ENCODE measurements around the gene CLCA1. TPM values are rescaled to one million over a fixed set of nuclear protein-coding genes. Genes with fewer than 3 reads are reported as not detected.

The CLCA1 gene
- polyA plus RNA-seq, 2 of the 4 experiments (the other 2 are of a cell fraction), result not detected

DNA sequence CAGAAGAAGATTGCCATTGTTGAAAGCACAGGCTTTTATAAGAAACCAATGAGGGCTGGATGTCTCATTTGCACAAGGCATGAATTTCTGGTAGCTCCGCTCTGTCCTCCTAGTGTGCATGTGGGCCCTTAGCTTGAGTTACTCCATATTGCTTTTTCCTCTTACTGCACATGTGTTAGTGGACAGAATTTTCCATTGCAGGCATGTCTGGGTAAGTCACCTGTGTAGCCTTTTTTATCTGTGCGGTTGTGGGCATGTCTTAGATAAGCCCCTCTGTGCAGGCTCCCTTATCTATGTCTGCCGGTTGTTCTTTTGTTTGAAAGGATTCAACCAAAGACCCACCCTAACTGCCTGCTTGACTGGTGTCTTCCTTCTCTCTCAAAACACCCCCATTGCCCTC, 7.2 kb upstream of the CLCA1 start:
- Histone ChIP-seq H3K4me1 (no peaks in the 10 kb centered on the region), H3K27ac (no peak overlapping the region), H3K9me3 (no peaks in the 10 kb centered on the region), H3K4me3 (no peak overlapping the region), H3K4me2 (no peak overlapping the region)
- FAIRE-seq (no peak), DNase-seq (ENCODE audit: low read depth in 1 of 2, low spot score in 1 of 2) (no peak), ATAC-seq (no peak)
- WGBS (ENCODE audit: missing lambda C conversion rate), result 72% methylated on average over 3 of the region's 3 CpGs
- TF ChIP-seq FOSB (CRISPR knock-in tag; IDR thresholded peaks at IDR 0.05) (no peak), RNF2 (IDR thresholded peaks at IDR 0.05; ENCODE audit: borderline replicate concordance, low read depth) (no peak), NFE2L2 (conservative IDR thresholded peaks at IDR 0.05; ENCODE audit: low read length) (no peak), ZNF302 (CRISPR knock-in tag; IDR thresholded peaks at IDR 0.05) (no peak), EHMT2 (IDR thresholded peaks at IDR 0.05; ENCODE audit: low read depth) (no peak), TP53 (CRISPR knock-in tag; IDR thresholded peaks at IDR 0.05) (no peak), EHF (CRISPR knock-in tag; IDR thresholded peaks at IDR 0.05) (no peak)
- TF ChIP-seq, protein P1, sequence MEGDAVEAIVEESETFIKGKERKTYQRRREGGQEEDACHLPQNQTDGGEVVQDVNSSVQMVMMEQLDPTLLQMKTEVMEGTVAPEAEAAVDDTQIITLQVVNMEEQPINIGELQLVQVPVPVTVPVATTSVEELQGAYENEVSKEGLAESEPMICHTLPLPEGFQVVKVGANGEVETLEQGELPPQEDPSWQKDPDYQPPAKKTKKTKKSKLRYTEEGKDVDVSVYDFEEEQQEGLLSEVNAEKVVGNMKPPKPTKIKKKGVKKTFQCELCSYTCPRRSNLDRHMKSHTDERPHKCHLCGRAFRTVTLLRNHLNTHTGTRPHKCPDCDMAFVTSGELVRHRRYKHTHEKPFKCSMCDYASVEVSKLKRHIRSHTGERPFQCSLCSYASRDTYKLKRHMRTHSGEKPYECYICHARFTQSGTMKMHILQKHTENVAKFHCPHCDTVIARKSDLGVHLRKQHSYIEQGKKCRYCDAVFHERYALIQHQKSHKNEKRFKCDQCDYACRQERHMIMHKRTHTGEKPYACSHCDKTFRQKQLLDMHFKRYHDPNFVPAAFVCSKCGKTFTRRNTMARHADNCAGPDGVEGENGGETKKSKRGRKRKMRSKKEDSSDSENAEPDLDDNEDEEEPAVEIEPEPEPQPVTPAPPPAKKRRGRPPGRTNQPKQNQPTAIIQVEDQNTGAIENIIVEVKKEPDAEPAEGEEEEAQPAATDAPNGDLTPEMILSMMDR (IDR thresholded peaks at IDR 0.05), result no peak
- ChIA-PET CTCF (interaction anchor here (1.7 kb wide), 1 partner anchor 12 kb away, joined by 8 read pairs; no protein-coding TSS in a partner anchor), POLR2A (no interaction called here)

DNA sequence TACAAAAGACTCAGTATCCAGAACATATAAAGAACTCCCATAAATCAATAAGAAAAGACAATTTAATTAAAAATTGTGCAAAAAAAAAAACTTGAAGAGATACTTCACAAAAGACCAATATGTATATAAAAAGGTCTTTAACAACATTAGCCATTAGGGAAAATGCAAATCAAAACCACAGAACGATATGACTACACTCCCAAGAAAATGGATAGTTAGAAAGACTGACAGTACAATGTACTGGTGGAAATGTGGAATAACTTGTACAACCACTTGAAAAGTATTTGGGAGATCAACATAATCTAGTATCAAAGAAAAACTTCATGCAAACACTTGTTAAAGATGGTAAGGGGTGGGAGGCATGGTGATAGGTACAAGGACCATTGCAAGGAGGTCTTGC, 3.9 kb upstream of the CLCA1 start:
- ChIA-PET POLR2A (no interaction called here), CTCF (no interaction called here)
- FAIRE-seq (no peak), DNase-seq (ENCODE audit: low read depth in 1 of 2, low spot score in 1 of 2) (no peak), ATAC-seq (no peak)
- TF ChIP-seq KDM5A (IDR thresholded peaks at IDR 0.05), result no peak
- TF ChIP-seq, protein P2, sequence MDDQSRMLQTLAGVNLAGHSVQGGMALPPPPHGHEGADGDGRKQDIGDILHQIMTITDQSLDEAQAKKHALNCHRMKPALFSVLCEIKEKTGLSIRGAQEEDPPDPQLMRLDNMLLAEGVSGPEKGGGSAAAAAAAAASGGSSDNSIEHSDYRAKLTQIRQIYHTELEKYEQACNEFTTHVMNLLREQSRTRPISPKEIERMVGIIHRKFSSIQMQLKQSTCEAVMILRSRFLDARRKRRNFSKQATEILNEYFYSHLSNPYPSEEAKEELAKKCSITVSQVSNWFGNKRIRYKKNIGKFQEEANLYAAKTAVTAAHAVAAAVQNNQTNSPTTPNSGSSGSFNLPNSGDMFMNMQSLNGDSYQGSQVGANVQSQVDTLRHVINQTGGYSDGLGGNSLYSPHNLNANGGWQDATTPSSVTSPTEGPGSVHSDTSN (IDR thresholded peaks at IDR 0.05), result no peak
- TF ChIP-seq FOXS1 (CRISPR knock-in tag; IDR thresholded peaks at IDR 0.05), result no peak
- TF ChIP-seq PHF8 (IDR thresholded peaks at IDR 0.05; ENCODE audit: borderline replicate concordance, low read depth), result no peak
- no peak for TF ChIP-seq HEYL (CRISPR knock-in tag; IDR thresholded peaks at IDR 0.05)
- TF ChIP-seq JUN (IDR thresholded peaks at IDR 0.05), result no peak
- TF ChIP-seq, protein P3, sequence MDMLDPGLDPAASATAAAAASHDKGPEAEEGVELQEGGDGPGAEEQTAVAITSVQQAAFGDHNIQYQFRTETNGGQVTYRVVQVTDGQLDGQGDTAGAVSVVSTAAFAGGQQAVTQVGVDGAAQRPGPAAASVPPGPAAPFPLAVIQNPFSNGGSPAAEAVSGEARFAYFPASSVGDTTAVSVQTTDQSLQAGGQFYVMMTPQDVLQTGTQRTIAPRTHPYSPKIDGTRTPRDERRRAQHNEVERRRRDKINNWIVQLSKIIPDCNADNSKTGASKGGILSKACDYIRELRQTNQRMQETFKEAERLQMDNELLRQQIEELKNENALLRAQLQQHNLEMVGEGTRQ (IDR thresholded peaks at IDR 0.05), result no peak
- TF ChIP-seq CEBPB (IDR thresholded peaks at IDR 0.05), result no peak
- TF ChIP-seq HOXB13 (CRISPR knock-in tag; IDR thresholded peaks at IDR 0.05; ENCODE audit: low read depth), result no peak
- TF ChIP-seq JUNB (IDR thresholded peaks at IDR 0.05), result no peak
- no peak for TF ChIP-seq ZNF302 (CRISPR knock-in tag; IDR thresholded peaks at IDR 0.05)
- no peak overlapping the region for H3K27ac ChIP-seq
- WGBS (ENCODE audit: missing lambda C conversion rate), result 6% methylated on average over 1 of the region's 1 CpG
- H3K4me3 ChIP-seq, result no peak overlapping the region
- H3K4me1 ChIP-seq, result no peaks in the 10 kb centered on the region
- no peak overlapping the region for H3K4me2 ChIP-seq
- no peaks in the 10 kb centered on the region for H3K9me3 ChIP-seq

DNA sequence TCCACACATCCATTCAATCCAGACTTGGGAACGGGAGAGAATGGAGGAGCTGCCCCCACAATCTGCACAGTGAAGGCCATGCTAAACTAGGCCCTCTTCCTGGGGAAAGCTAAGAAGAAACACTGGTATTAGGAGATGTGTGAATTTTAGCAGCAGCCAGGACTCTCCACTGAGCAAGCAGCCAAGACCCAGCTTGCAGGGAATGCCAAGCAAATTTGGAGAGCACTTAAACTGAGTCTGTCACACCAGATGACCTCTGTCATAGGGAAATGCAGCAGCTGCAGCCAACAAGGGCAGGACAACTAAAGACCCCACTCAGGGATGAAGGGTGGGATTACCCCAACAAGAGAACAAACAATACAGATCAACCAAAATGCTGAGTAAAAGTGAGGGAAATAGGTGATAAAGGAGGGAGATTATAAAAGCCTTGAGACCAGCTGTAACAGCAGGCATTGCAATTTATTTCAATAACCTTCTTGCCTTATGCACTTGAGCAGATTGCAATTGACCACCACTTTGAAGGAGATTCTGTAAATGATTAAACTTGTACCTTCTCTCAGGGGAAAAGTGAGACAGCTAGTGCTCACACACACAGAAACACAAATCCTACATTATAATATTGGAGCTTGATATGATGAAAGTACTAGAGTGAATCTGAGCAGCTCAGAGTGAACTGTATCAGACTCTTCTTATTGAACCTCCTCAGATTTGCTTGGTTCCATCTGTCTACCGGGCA, 2.5 kb upstream of the CLCA1 start:
- WGBS (ENCODE audit: missing lambda C conversion rate), result 11% methylated on average over 2 of the region's 2 CpGs
- ATAC-seq, result no peak
- H3K27ac ChIP-seq, result no peak overlapping the region

More for the DNA sequence above, 2.5 kb upstream of the CLCA1 start:
- ChIA-PET CTCF (interaction anchor here (1.1 kb wide), 1 partner anchor 9 kb away, joined by 4 read pairs; no protein-coding TSS in a partner anchor), POLR2A (no interaction called here)
- Histone ChIP-seq H3K4me3 (no peak overlapping the region), H3K9me3 (no peaks in the 10 kb centered on the region), H3K4me1 (no peaks in the 10 kb centered on the region), H3K4me2 (no peak overlapping the region)
- DNase-seq (ENCODE audit: low read depth in 1 of 2, low spot score in 1 of 2), result no peak
- TF ChIP-seq, protein P4, sequence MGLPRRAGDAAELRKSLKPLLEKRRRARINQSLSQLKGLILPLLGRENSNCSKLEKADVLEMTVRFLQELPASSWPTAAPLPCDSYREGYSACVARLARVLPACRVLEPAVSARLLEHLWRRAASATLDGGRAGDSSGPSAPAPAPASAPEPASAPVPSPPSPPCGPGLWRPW (IDR thresholded peaks at IDR 0.05), result no peak
- TF ChIP-seq MYC (IDR thresholded peaks at IDR 0.05; ENCODE audit: borderline replicate concordance, low read length) (no peak), JUN (IDR thresholded peaks at IDR 0.05) (no peak), MAFK (IDR thresholded peaks at IDR 0.05; ENCODE audit: partially characterized antibody) (no peak), HOXA7 (CRISPR knock-in tag; IDR thresholded peaks at IDR 0.05) (no peak)
- TF ChIP-seq, protein P5, sequence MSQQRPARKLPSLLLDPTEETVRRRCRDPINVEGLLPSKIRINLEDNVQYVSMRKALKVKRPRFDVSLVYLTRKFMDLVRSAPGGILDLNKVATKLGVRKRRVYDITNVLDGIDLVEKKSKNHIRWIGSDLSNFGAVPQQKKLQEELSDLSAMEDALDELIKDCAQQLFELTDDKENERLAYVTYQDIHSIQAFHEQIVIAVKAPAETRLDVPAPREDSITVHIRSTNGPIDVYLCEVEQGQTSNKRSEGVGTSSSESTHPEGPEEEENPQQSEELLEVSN (IDR thresholded peaks at IDR 0.05; ENCODE audit: borderline replicate concordance, low read depth), result no peak
- FAIRE-seq, result no peak

Measured in A549 (cell line).